DND-41 (cell line): ENCODE measurements around the gene MVB12B.

Experiments used
- ATAC-seq: fragments of 200-7000 bp; cut with Tn5 transposase; 3 replicates; pipeline ENCODE4 v1.9.1; 2021; ENCODE audit warnings: low read depth; ENCODE audit not compliant: insufficient read depth
- DNase-seq: peaks from one replicate; pipeline ENCODE4 v3.0.0-alpha.2; 2020
- H2AFZ ChIP-seq: 2 replicates; pipeline ENCODE4 v1.6.0; 2012; ENCODE audit warnings: low read depth, low read length
- H3K27ac ChIP-seq: 2 replicates; pipeline ENCODE4 v1.5.1; 2012; ENCODE audit warnings: low read length, inconsistent platforms
- H3K27me3 ChIP-seq: fragments of 200-600 bp; sonication (generic); 2 replicates; pipeline ENCODE4 v1.6.0; 2012; ENCODE audit warnings: low read length, mild to moderate bottlenecking, inconsistent platforms; ENCODE audit not compliant: insufficient read depth, poor library complexity
- H3K36me3 ChIP-seq: 2 replicates; pipeline ENCODE4 v1.5.1; 2012; ENCODE audit warnings: low read length, inconsistent platforms; ENCODE audit not compliant: insufficient read depth
- H3K4me1 ChIP-seq: 2 replicates; pipeline ENCODE4 v1.5.1; 2012; ENCODE audit warnings: mild to moderate bottlenecking, low read length; ENCODE audit not compliant: insufficient read depth
- H3K4me2 ChIP-seq: 2 replicates; pipeline ENCODE4 v1.6.0; 2012; ENCODE audit warnings: mild to moderate bottlenecking, moderate library complexity, low read length, inconsistent platforms; ENCODE audit not compliant: insufficient read depth
- H3K4me3 ChIP-seq, 2 experiments: fragments of 200-600 bp in 1 of 2; shearing (Covaris generic) in 1 of 2; 2 replicates each; pipeline ENCODE4 v1.5.1; 2012 to 2016; ENCODE audit warnings: inconsistent platforms in 2 of 2, low read length in 2 of 2, mild to moderate bottlenecking in 2 of 2, low read depth in 1 of 2, moderate library complexity in 1 of 2
- H3K79me2 ChIP-seq: 2 replicates; pipeline ENCODE4 v1.6.0; 2012; ENCODE audit warnings: low read length, inconsistent platforms; ENCODE audit not compliant: insufficient read depth
- H3K9ac ChIP-seq: 2 replicates; pipeline ENCODE4 v1.6.0; 2012; ENCODE audit warnings: low read depth, mild to moderate bottlenecking, inconsistent platforms, low read length, moderate library complexity
- H3K9me3 ChIP-seq: 2 replicates; pipeline ENCODE4 v1.5.1; 2012; ENCODE audit warnings: low read length, moderate library complexity, mild to moderate bottlenecking, inconsistent platforms; ENCODE audit not compliant: insufficient read depth, severe bottlenecking
- H4K20me1 ChIP-seq: 2 replicates; pipeline ENCODE4 v1.6.0; 2012; ENCODE audit warnings: low read length; ENCODE audit not compliant: insufficient read depth
- CTCF ChIP-seq: IDR thresholded peaks from 2 replicates; pipeline ENCODE4 v1.5.1; 2012; ENCODE audit warnings: borderline replicate concordance, low read length, moderate library complexity, mild to moderate bottlenecking; ENCODE audit not compliant: poor library complexity, severe bottlenecking; ENCODE audit errors: extremely low read depth
- EZH2 ChIP-seq: IDR thresholded peaks from 3 replicates; pipeline ENCODE4 v1.6.1; 2012; ENCODE audit warnings: borderline replicate concordance, low read depth, mild to moderate bottlenecking, moderate library complexity, low read length, inconsistent platforms; ENCODE audit not compliant: severe bottlenecking

The MVB12B gene

GRCh38 chr9:126485662-126486061, 159.0 kb downstream of the MVB12B start:
- Histone ChIP-seq H3K9me3 (no peaks in the 10 kb centered on the region), H3K27ac (no peak overlapping the region), H3K4me3 (no peak overlapping the region), H2AFZ (no peak overlapping the region), H3K27me3 (no peaks in the 10 kb centered on the region), H3K36me3 (no peaks in the 10 kb centered on the region), H3K4me1 (no peaks in the 10 kb centered on the region), H4K20me1 (peaks cover 8% of the 10 kb centered on the region; the same call in 1 of the 2 replicates), H3K9ac (no peak overlapping the region), H3K79me2 (no peaks in the 10 kb centered on the region), H3K4me2 (no peak overlapping the region)
- no peak for ATAC-seq
- no peak for TF ChIP-seq CTCF
- DNase-seq: no peak

GRCh38 chr9:126486276-126486675, 159.6 kb downstream of the MVB12B start:
- ATAC-seq (no peak), DNase-seq (no peak)
- Histone ChIP-seq H3K36me3 (no peaks in the 10 kb centered on the region), H3K9me3 (no peaks in the 10 kb centered on the region), H4K20me1 (peaks cover 8% of the 10 kb centered on the region; the same call in 1 of the 2 replicates), H3K27ac (no peak overlapping the region), H2AFZ (no peak overlapping the region), H3K79me2 (no peaks in the 10 kb centered on the region), H3K27me3 (no peaks in the 10 kb centered on the region), H3K4me2 (no peak overlapping the region), H3K4me3 (no peak overlapping the region), H3K9ac (no peak overlapping the region), H3K4me1 (no peaks in the 10 kb centered on the region)
- no peak for TF ChIP-seq EZH2
- no peak for TF ChIP-seq CTCF

GRCh38 chr9:126487856-126488255, 161.2 kb downstream of the MVB12B start:
- no peak for ATAC-seq
- H3K36me3 ChIP-seq: no peaks in the 10 kb centered on the region

More at GRCh38 chr9:126487856-126488255, 161.2 kb downstream of the MVB12B start:
- Histone ChIP-seq H4K20me1 (peaks cover 8% of the 10 kb centered on the region; the same call in 1 of the 2 replicates), H3K27me3 (no peaks in the 10 kb centered on the region), H3K4me2 (no peak overlapping the region), H3K4me1 (no peaks in the 10 kb centered on the region), H3K27ac (no peak overlapping the region), H3K9me3 (no peaks in the 10 kb centered on the region), H2AFZ (no peak overlapping the region), H3K9ac (no peak overlapping the region), H3K4me3 (no peak overlapping the region), H3K79me2 (no peaks in the 10 kb centered on the region)
- DNase-seq: no peak
- TF ChIP-seq EZH2: no peak
- TF ChIP-seq CTCF: no peak
